ENCODE measurements around the gene SRR.

SRR gene

GRCh38 chr17:2343421-2343820 lies 39.7 kb downstream of the SRR start:
- no peak for DNase-seq (ENCODE audit: low read depth)

DNA sequence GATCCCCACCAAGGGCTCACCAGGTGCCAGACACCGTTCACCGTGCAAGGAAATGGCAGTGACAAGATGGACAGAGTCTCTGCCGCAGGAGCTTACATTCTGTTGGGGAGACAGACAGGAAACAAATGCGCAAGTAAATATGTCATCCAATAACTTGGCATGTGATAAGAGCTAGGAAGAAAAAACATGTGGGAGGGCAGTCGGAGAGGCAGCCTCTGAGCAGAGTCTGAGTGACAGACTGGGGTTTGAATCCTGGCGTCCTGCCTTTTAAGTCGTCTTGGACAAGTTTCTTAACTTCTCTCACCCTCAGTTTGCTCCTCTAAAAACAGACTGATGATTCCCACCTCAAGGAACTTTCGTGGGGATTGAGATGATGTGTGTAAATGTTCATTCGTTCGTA lies 40.8 kb downstream of the SRR start:
- no peak for DNase-seq (ENCODE audit: low read depth)

DNA sequence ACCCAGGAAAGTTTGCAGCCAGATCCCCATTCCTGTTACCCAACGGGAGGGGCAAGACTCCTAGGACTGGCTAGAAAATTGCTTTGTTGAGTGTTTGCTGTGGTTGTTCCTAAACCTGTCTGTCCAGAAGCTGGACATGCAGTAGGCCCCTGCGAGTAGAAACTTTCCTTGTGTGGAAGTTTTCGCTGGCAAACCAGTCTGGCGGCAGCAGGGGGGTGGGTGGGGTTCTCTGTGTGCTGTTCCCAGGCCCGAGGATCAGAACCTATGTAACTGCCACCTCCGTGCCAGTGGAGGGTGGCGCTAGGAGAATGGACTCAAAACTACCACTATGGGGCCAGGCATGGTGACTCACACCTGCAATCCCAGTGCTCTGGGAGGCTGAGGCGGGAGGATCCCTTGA lies 42.7 kb downstream of the SRR start:
- no peak for DNase-seq (ENCODE audit: low read depth)

DNA sequence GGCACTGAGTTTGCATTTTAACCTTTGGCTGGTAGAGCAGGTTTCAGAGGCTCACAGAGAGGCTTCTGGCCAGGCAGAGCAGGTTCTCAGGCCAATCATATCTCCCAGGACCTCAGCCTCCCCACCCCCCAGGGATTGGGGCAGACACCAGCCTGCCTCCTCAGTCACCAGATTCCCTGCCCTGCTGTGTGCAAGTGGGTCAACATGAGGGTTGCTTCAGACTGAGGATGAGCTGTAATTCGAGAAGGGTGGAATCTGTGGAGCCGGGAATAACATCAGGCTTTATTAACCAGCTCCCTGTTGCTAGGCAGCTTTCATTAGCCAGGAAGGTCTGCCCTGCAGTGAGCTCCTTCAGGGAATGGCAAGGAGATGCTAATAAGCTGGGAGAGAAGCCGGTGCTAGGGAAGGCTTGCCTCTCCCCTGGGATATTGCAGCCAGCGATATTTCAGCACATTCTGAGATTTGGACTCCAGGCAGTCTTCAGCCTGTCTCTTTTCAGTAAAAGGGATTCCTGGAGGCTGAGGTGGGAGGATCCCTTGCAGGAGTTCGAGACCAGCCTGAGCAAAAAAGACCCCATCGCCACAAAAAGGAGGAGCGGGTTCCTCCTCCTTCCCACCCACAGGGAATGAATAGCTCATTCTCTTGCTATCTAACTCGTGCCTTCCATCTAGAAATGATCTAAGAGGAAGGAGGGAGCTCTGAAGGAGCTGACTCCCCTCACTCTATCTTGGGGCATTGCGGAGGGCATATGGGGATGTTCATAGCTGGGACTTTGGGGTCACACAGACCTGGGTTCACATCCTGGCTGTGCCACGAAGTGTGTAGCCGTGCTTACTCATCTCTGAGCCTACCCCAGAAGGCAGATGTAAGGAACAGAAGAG lies 44.3 kb downstream of the SRR start:
- DNase-seq (ENCODE audit: low read depth) = peak; percentile 96

DNA sequence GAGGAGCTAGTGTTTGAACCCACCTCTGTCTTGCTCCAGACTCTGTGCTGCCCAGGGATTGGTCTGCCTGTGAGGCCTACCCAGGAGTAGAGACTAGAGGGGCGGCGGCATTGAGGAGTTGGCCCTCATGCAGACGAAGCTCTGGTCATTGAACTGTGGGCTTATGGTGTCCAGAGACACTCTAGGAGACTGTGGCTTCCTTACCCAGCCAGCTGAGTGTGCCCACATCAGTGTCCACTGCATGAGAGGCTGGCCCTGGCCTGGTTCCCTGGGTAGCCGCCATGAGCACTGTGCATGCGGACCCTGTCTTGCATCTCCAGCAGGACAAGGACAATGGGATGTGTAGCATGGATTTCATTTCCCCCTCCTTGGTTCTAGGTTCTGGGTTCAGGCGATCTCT lies 47.5 kb downstream of the SRR start:
- no peak for DNase-seq (ENCODE audit: low read depth)

DNA sequence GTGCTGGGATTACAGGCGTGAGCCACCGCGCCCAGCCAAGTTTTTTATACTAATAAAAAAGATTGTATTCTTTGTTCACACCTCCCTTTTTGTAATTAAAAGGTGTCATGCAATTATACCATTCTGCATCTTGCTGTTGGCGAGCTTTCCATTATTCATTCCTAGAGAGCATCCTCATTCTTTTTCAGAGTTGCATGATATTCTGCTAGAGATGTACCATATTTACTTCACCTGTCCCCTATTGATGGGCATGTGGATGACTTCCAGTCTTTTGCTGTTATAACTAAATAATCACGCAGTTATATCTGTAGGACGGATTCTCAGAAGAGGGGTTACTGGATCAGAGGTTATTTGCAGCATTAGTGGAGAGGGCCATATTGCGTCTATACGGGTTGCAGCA lies 50.6 kb downstream of the SRR start:
- no peak for DNase-seq (ENCODE audit: low read depth)

- no peak for DNase-seq (ENCODE audit: low read depth)
Observed at GRCh38 chr17:2357237-2357636, 53.5 kb downstream of the SRR start.

GRCh38 chr17:2357931-2358434 lies 54.2 kb downstream of the SRR start:
- no peak for DNase-seq (ENCODE audit: low read depth)

- no peak for DNase-seq (ENCODE audit: low read depth)
Observed at GRCh38 chr17:2361010-2361760, 57.4 kb downstream of the SRR start.

DNA sequence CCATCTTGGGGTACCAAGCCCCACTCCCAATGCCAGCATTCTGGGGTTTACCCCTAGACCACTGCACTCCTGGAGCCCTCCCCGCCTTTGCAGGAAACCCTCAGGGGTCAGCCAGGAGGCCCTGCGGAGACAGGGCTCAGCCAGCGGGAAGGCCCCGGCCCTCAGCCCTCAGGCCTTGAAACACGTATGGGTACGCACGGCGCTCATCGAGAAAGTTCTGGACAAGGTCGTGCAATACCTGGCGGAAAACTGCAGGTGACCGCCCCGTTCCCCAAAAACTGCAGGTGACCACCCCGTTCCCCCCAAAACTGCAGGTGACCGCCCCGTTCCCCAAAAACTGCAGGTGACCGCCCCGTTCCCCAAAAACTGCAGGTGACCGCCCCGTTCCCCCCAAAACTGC lies 58.3 kb downstream of the SRR start:
- DNase-seq (ENCODE audit: low read depth) = no peak

DNA sequence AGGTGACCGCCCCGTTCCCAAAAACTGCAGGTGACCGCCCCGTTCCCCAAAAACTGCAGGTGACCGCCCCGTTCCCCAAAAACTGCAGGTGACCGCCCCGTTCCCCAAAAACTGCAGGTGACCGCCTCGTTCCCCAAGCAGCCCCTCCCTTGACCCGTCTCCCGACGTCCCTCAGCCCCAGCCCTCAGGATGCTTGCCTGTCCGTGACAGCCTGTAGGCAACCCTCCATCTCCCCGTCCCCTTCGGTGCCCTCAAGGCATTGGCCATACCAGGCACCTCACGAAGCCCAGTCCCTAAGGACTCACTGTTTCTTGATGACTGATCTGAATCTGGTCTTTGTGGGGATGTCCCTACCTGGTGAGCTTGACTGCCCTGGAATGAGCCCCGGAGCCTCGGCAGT lies 58.7 kb downstream of the SRR start:
- DNase-seq (ENCODE audit: low read depth) = no peak

DNA sequence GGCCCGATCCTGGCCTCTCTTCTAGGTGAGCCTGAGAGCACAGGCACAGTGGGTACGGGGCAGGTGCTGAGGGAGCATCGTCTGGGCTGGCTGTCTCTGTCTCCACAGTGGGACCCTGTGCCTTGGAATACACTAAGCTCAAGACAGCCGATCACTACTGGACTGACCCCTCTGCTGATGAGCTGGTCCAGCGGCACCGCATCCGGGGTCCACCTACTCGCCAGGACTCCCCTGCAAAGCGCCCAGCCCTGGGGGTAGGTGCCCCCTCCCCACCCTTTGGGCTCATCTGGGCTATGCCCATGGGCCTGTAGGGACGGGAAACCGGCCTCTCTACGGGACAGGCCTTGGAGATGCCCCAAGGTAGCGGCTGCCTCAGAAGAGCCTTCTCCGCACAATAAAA lies 59.1 kb downstream of the SRR start:
- DNase-seq (ENCODE audit: low read depth) = no peak

DNA sequence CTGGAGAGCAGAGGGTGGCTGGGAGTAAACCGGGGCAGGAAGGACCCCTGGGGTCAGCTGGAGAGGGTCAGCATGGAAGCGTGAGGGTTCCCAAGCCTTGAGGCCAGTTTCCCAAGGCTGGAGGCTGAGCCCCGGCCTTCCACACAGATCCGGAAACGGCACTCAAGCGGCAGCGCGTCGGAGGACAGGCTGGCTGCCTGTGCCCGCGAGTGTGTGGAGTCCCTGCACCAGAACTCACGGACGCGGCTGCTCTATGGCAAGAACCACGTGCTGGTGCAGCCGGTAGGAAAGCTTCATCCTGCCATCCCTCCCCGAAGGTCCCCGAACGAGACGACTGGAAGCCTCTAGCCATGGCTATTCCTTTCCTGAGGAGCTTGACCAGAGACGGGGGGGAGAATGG lies 59.6 kb downstream of the SRR start:
- DNase-seq (ENCODE audit: low read depth) = no peak

DNA sequence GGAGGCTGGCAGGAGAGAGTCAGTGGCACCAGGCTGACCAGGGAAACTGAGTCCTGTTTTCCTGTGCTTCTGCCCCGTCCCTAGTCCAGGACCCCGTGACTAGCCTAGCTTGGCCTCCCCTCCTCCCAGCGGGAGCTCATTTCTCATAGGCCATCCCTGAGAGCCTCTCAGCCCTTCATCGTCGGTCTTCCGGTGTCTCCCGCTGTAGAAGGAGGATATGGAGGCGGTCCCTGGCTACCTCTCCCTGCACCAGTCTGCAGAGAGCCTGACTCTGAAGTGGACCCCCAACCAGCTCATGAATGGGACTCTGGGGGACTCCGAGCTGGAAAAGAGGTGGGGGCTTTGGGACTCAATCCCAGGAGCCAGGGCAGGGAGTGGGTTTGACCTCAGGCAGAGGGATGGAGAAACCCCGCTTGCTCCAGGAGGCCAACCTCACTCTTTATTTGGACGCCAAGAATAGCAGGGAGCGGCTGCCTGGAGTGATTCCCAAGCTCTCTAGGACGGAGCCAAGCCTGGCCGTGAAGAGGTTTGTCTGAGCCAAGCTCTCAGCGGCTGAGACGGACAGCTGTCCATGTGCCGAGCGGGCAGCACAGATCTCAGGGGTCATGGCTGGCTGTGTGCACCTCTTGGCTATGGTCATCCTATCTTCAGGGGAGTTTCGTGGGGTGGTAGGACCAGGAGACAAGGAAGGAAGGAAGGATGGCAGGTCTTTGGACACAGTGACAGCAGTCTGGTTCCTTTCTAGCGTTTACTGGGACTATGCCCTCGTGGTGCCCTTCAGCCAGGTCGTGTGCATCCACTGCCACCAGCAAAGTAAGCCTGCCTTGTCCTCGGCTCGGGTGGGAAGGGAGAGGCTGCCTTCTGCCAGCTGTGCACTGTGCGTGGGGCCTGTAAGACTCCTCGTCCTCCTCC lies 60.4 kb downstream of the SRR start:
- DNase-seq (ENCODE audit: low read depth) = no peak

DNA sequence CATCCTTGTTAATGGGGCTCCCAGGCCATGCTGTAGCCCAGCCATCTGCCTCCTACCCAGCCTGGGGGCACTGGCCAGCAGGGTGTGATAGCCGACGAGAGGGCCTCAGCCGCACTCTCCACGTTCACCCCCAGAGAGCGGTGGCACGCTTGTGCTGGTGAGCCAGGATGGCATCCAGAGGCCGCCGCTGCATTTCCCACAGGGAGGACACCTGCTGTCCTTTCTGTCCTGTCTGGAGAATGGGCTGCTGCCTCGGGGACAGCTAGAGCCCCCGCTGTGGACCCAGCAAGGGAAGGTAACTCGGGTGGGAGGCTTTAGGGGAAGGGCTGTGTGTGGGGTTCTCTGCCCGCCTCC lies 61.0 kb downstream of the SRR start:
- DNase-seq (ENCODE audit: low read depth) = no peak

DNA sequence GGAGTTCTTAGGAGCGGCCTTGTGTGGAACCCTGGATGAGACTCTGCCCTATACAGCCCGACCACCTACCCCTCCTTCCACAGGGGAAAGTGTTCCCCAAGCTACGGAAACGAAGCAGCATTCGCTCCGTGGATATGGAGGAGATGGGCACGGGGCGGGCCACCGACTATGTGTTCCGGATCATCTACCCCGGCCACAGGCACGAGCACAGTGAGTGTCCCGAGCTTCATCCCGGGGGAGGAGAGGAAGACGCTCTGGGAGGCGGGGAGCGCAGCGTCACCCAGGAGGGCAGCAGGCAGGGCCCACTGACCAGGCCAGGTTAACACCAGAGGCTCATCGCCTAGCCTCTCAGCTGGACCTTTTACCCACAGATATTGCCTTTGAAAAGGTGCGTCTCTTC lies 61.4 kb downstream of the SRR start:
- no peak for DNase-seq (ENCODE audit: low read depth)

- DNase-seq (ENCODE audit: low read depth) = no peak
Observed at GRCh38 chr17:2366747-2367494, 63.2 kb downstream of the SRR start.

GRCh38 chr17:2368359-2368758 lies 64.6 kb downstream of the SRR start:
- no peak for DNase-seq (ENCODE audit: low read depth)

DNA sequence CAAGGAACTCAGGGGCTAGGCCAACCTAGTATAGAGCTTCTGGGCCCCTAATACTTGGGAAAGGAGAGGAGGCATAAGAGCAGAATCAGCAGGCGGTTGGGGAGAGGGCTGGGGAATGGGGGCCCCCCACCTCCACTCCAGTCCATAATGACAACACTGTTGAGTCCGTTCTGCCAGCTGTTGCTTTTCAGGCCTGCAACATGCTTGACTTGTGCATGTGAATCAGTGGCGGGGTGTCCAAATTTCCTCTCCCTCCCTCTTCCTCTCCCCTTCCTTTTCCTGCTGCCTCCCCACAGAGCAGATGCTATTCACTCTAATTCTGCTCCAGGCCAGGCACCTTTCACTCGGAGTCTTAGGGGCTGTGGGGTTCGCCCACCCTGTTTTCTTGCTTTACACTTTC lies 65.3 kb downstream of the SRR start:
- DNase-seq (ENCODE audit: low read depth) = no peak

GRCh38 chr17:2369551-2370210 lies 65.9 kb downstream of the SRR start:
- DNase-seq (ENCODE audit: low read depth) = peak; percentile 25

- no peak for DNase-seq (ENCODE audit: low read depth)
Observed at GRCh38 chr17:2370211-2370589, 66.5 kb downstream of the SRR start.

Measured in amniotic epithelial cell (primary cell).